ENCODE data around the gene SRM. TPM values are rescaled to one million over a fixed set of nuclear protein-coding genes. Genes with fewer than 3 reads are reported as not detected.

SRM gene
- total and polyA plus RNA-seq, 2 of the 4 experiments (the other 2 are of a cell fraction) = 23.1 to 160 TPM

DNA sequence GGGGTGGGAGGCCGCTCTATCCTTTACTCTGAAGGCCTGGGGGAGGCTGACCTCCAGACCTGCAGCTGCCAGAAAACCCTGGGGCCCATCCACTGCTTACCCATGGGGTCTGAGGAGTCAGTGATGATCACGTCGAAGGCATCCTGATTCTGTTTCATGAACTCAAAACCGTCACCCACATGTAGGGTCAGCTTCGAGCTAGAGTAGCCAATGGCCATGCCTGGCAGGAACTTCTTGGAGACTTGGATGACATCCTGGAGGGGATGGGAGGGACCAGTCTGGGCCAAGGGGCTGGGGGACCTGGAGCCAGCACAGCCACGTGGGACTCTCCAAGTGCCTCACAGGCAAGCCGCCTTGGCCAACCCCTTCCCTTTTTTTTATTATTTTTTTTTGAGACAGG, 3.3 kb downstream of the SRM start:
- ATAC-seq (ENCODE audit: low read depth) = no peak
- WGBS, 2 experiments (ENCODE audit: extremely low coverage in 2 of 2, insufficient read length in 1 of 2) = 100% methylated on average over 2 of the region's 7 CpGs; no CpG with 5 or more reads in 1 of the 2 experiments
- Histone ChIP-seq H4K5ac (ENCODE audit: low read depth, low read length) (no peak overlapping the region), H2BK20ac (ENCODE audit: low read depth, low read length) (no peak overlapping the region), H2AK9ac (replicated peaks; ENCODE audit: low read depth, low read length, poor library complexity) (no peak overlapping the region), H2AK5ac (ENCODE audit: low read depth, low read length) (no peak overlapping the region), H3K27ac (ENCODE audit: insufficient read depth, low read length) (no peak overlapping the region), H3K9me3 (ENCODE audit: control insufficient read depth, insufficient read depth, low read length) (no peaks in the 10 kb centered on the region), H3K9me1 (ENCODE audit: insufficient read depth, low read length) (0 out of 2 replicates have a peak, but pooled peaks cover 4% of the 10 kb centered on the region), H4K91ac (ENCODE audit: insufficient read depth, low read depth, low read length) (no peak overlapping the region), H4K20me1 (ENCODE audit: insufficient read depth, low read length) (peaks cover 24% of the 10 kb centered on the region), H2AFZ (replicated peaks; ENCODE audit: low read length, poor library complexity) (no peak overlapping the region), H3K18ac (ENCODE audit: low read depth, low read length) (no peak overlapping the region), H3K56ac (ENCODE audit: extremely low read depth, insufficient read depth, low read length) (no peak overlapping the region), H3K27me3 (ENCODE audit: control insufficient read depth, insufficient read depth, low read length) (no peaks in the 10 kb centered on the region), H2BK120ac (ENCODE audit: low read depth, low read length) (no peak overlapping the region), H3K9ac (ENCODE audit: low read depth, low read length) (no peak overlapping the region), H3K4me1 (ENCODE audit: control insufficient read depth, insufficient read depth, low read length) (peaks cover 8% of the 10 kb centered on the region), H3K4ac (ENCODE audit: low read depth, low read length) (no peak overlapping the region), H3K23ac (ENCODE audit: low read depth, low read length) (no peak overlapping the region), H3K14ac (replicated peaks; ENCODE audit: low read depth, low read length) (no peak overlapping the region), H2BK15ac (ENCODE audit: low read depth, low read length) (no peak overlapping the region), H3K79me1 (ENCODE audit: low read depth in 1 of 2, low read length in 2 of 2) (peaks cover 15 to 38% of the 10 kb centered on the region in 2 experiments), H2BK5ac (ENCODE audit: low read depth, low read length, poor library complexity, severe bottlenecking) (no peak overlapping the region), H3K4me3 (ENCODE audit: insufficient read depth, low read depth, low read length) (no peak overlapping the region), H4K8ac (ENCODE audit: low read depth in 2 of 2, low read length in 2 of 2) (no peak overlapping the region), H3K36me3 (ENCODE audit: control insufficient read depth, insufficient read depth, low read length) (peaks cover 15% of the 10 kb centered on the region), H3K4me2 (ENCODE audit: low read depth, low read length) (no peak overlapping the region)
- CTCF ChIA-PET = interaction anchor here (0.9 kb wide), 1 partner anchor 19 kb away, joined by 3 read pairs; no protein-coding TSS in a partner anchor
- POLR2A ChIA-PET (ENCODE audit: unreplicated experiment) = no interaction called here
- no TSS peak for BruUV-seq (replicated peaks)
- in situ Hi-C loops (cut with MboI; ENCODE audit: low sequenced_read_pairs) (no loop called here), intact Hi-C loops (cut with micrococcal nuclease) (no loop called here), dilution Hi-C loops (cut with HindIII; ENCODE audit: low sequenced_read_pairs, unreplicated experiment) (no loop called here)
- TF ChIP-seq MXI1 (IDR thresholded peaks at IDR 0.05; ENCODE audit: borderline replicate concordance, low read depth, low read length) (no peak), RCOR1 (IDR thresholded peaks at IDR 0.05; ENCODE audit: insufficient replicate concordance, low read length) (no peak), FOS (IDR thresholded peaks at IDR 0.05; ENCODE audit: low read depth, low read length) (no peak), BHLHE40 (IDR thresholded peaks at IDR 0.05; ENCODE audit: low read depth, low read length) (no peak), POLR2A (IDR thresholded peaks at IDR 0.05; ENCODE audit: low read depth, low read length) (no peak), CEBPB (IDR thresholded peaks at IDR 0.05; ENCODE audit: low read depth, low read length) (no peak), CHD1 (IDR thresholded peaks at IDR 0.05; ENCODE audit: low read depth, low read length) (no peak), SMC3 (IDR thresholded peaks at IDR 0.05; ENCODE audit: low read depth, low read length) (no peak), MAZ (IDR thresholded peaks at IDR 0.05; ENCODE audit: borderline replicate concordance, low read depth, low read length) (no peak), ELK1 (IDR thresholded peaks at IDR 0.05; ENCODE audit: borderline replicate concordance, low read depth, low read length) (no peak), RFX5 (IDR thresholded peaks at IDR 0.05; ENCODE audit: low read depth, low read length) (no peak), RAD21 (IDR thresholded peaks at IDR 0.05; ENCODE audit: low read length) (no peak), MAFK (IDR thresholded peaks at IDR 0.05; ENCODE audit: low read depth, low read length) (no peak), USF2 (IDR thresholded peaks at IDR 0.05; ENCODE audit: low read depth, low read length) (no peak), NFE2L2 (IDR thresholded peaks at IDR 0.05; ENCODE audit: low read depth, low read length) (no peak)
- TF ChIP-seq, protein P1, sequence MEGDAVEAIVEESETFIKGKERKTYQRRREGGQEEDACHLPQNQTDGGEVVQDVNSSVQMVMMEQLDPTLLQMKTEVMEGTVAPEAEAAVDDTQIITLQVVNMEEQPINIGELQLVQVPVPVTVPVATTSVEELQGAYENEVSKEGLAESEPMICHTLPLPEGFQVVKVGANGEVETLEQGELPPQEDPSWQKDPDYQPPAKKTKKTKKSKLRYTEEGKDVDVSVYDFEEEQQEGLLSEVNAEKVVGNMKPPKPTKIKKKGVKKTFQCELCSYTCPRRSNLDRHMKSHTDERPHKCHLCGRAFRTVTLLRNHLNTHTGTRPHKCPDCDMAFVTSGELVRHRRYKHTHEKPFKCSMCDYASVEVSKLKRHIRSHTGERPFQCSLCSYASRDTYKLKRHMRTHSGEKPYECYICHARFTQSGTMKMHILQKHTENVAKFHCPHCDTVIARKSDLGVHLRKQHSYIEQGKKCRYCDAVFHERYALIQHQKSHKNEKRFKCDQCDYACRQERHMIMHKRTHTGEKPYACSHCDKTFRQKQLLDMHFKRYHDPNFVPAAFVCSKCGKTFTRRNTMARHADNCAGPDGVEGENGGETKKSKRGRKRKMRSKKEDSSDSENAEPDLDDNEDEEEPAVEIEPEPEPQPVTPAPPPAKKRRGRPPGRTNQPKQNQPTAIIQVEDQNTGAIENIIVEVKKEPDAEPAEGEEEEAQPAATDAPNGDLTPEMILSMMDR (conservative IDR thresholded peaks at IDR 0.05; ENCODE audit: low read depth, low read length) = no peak
- DNase-seq = no peak

Measured in IMR-90 (cell line).